A673 (cell line): ENCODE measurements around the gene SIRT7.

Experiments used
- CTCF ChIP-seq: fragments of 300-800, 200-600 bp; sonication (generic); conservative IDR thresholded peaks from 2 replicates; pipeline ENCODE4 v1.5.1; 2017; ENCODE audit warnings: low read depth, mild to moderate bottlenecking, antibody characterized with exemption, low read length, moderate library complexity, mixed read lengths
- EZH2 ChIP-seq: fragments of 200-600 bp; sonication (generic); IDR thresholded peaks from 2 replicates; pipeline ENCODE4 v1.6.1; 2017; ENCODE audit warnings: borderline replicate concordance, low read depth, mild to moderate bottlenecking, mixed read lengths, antibody characterized with exemption, low read length; ENCODE audit not compliant: poor library complexity, severe bottlenecking

DNA sequence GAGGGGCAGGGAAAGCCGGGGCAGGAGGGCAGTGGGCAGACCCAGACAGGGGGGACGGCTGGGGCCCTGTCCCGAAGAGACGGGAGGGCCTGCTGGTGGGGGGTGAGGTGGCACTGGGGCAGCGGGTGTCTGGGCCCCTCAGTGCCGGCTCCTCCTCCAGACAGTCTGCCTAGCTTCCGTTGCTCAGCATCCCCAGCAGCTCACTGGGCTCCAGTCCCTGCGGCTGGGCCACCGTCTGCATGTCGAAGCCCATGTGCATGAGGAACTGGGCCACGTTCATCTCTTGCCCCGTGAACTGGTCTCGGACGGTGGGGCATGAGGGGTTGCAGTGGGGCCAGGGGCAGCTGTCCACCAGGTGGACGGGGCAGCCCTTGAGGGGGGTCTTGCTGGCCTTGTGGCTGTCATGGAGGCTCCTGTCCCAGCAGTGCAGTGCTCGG, 34.8 kb upstream of the SIRT7 start:
- TF ChIP-seq EZH2: no peak
- no peak for TF ChIP-seq CTCF
